Cardiac ventricle fibroblast (primary cell): ENCODE measurements around the gene MCHR1. TPM values are rescaled to one million over a fixed set of nuclear protein-coding genes. Genes with fewer than 3 reads are reported as not detected.

Experiments
- total RNA-seq: library from RNA; depleted of rRNA; stranded (reverse); fragments of >200 nt; gene quantifications from 2 replicates; pipeline ENCODE4 v1.2.3, GENCODE V29; 2015

The MCHR1 gene
- 0.39 TPM in 1 of 2 replicates, not detected in the other for total RNA-seq

GRCh38 chr22:40679249-40679963 lies at the start of gene MCHR1:
MCHR1 (plus strand) TSS chr22:40679484; CDS start chr22:40679653, 169 bp downstream.

DNA sequence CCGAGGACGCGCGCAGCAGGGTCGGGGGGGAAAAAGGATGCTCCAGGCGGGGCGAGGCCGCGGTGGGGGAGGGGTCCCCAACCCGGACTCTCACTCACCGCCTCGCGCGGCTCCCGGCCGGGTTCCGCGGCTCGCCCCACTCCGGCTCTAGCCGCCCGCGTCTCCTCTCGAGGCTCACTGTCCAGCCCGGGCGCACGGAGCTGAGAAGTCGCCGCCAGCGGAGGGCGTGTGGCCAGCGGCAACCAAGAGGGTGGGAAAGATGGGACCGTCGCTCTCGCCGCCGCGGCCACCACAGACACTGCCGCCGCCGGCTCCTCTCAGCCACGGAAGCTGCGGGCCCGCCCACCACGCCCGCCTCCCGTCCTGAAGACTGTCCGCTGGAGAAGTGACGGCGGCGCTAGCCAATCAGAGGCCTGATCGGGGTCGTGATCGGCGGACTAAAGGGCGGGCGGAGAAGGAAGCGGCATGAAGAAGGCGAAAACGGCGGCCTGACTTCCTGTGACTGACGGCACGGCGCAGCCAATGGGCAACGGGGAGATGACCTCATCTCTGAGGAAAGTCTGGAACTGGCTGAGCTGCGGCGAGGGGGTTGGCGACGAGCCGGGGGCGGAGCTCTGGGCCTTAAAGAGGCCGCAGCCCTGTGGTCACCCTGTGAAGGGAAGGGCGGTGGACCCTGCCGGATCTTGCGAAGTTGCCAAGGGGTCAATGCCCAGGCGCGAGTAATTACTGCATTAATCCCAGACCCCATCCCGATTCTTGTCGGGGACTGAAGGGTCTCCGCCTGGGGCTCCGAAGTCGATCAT lies 42.7 kb upstream of the MCHR1 start, which contains the start of gene MRTFA:
Gene MRTFA, minus strand, starts transcription at position 340 of the 803 bp plus-strand sequence.

Other genes with a start within 250 kb of the MCHR1 start
- gene MRTFA, start 42.8 kb upstream of the MCHR1 start, total RNA-seq = 35.3 and 57.3 TPM in 2 replicates
- 12.8 and 14.4 TPM in 2 replicates for gene SLC25A17, start 139.9 kb downstream of the MCHR1 start, total RNA-seq
- 104 and 144 TPM in 2 replicates for gene ST13, start 177.2 kb downstream of the MCHR1 start, total RNA-seq
- gene XPNPEP3, start 177.7 kb downstream of the MCHR1 start, total RNA-seq = 8.5 and 9.4 TPM in 2 replicates
- not detected in 2 replicates for gene DNAJB7, start 182.6 kb downstream of the MCHR1 start, total RNA-seq